Fibroblast of pulmonary artery (primary cell): ENCODE measurements around the gene CLGN.
"Not testable (repeated sequence)": the region's sequence is repeated elsewhere in the genome, so short reads cannot be mapped to it uniquely, and the experiment has no call there.

ENCODE experiments used
- DNase-seq: peaks from one replicate; pipeline ENCODE4 v3.0.0-alpha.2; 2010; ENCODE audit warnings: low read depth
- H3K4me3 ChIP-seq: replicated peaks from 2 replicates; pipeline ENCODE4 v1.5.1; 2011; ENCODE audit warnings: low read depth, mild to moderate bottlenecking, control low read depth, low read length, moderate library complexity
- CTCF ChIP-seq: IDR thresholded peaks from 2 replicates; pipeline ENCODE4 v1.5.1; 2011; ENCODE audit warnings: mild to moderate bottlenecking, control low read depth, low read length, inconsistent platforms; ENCODE audit errors: missing control alignments

The CLGN gene

GRCh38 chr4:140423106-140423505, 4.3 kb downstream of the CLGN start:
- DNase-seq, result no peak
- H3K4me3 ChIP-seq, result no peak overlapping the region
- no peak for TF ChIP-seq CTCF

GRCh38 chr4:140413130-140413969, 14.1 kb downstream of the CLGN start:
- not testable (repeated sequence) for DNase-seq

GRCh38 chr4:140408974-140409373, 18.5 kb downstream of the CLGN start:
- no peak for DNase-seq
- no peak overlapping the region for H3K4me3 ChIP-seq
- TF ChIP-seq CTCF, result no peak

More at GRCh38 chr4:140413130-140413969, 14.1 kb downstream of the CLGN start:
- H3K4me3 ChIP-seq, result not testable (repeated sequence)

GRCh38 chr4:140406292-140406691, 21.2 kb downstream of the CLGN start:
- no peak for DNase-seq
- no peak overlapping the region for H3K4me3 ChIP-seq
- TF ChIP-seq CTCF, result no peak

- no peak for DNase-seq
- TF ChIP-seq CTCF, result no peak
- H3K4me3 ChIP-seq, result no peak overlapping the region
Measured at GRCh38 chr4:140400111-140400510, 27.3 kb downstream of the CLGN start.

GRCh38 chr4:140395668-140396067, 31.8 kb downstream of the CLGN start:
- H3K4me3 ChIP-seq, result no peak overlapping the region
- TF ChIP-seq CTCF, result no peak
- DNase-seq, result no peak

- H3K4me3 ChIP-seq, result no peak overlapping the region
- DNase-seq, result no peak
- TF ChIP-seq CTCF, result no peak
Measured at GRCh38 chr4:140388015-140388414, 39.4 kb downstream of the CLGN start.
